ENCODE results near the gene NSUN2.

DNA sequence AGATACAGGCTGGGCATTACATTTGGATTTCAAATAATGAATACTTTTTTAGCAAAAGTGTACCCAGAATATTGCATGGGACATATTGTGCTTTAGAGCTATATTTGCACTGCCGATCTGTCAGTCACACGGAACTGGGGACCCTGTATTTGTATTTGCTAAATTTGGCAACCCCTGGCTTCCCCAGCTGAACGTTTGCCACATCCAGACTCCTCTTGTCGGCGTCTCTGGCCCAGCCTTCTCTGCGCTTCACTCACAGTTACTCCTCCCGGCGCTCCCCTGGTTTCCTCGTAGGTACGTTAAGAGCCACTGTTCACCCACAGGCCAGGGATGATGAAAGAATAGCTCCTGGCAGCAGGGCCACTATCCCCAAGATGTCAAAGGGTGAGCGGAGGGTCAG, 58.7 kb downstream of the NSUN2 start:
- TF ChIP-seq, protein P1, sequence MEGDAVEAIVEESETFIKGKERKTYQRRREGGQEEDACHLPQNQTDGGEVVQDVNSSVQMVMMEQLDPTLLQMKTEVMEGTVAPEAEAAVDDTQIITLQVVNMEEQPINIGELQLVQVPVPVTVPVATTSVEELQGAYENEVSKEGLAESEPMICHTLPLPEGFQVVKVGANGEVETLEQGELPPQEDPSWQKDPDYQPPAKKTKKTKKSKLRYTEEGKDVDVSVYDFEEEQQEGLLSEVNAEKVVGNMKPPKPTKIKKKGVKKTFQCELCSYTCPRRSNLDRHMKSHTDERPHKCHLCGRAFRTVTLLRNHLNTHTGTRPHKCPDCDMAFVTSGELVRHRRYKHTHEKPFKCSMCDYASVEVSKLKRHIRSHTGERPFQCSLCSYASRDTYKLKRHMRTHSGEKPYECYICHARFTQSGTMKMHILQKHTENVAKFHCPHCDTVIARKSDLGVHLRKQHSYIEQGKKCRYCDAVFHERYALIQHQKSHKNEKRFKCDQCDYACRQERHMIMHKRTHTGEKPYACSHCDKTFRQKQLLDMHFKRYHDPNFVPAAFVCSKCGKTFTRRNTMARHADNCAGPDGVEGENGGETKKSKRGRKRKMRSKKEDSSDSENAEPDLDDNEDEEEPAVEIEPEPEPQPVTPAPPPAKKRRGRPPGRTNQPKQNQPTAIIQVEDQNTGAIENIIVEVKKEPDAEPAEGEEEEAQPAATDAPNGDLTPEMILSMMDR (IDR thresholded peaks at IDR 0.05): no peak
- TF ChIP-seq POLR2A (IDR thresholded peaks at IDR 0.05): no peak

All from thyroid gland (tissue), 4 donors.